HG02981 (cell line): ENCODE measurements around the gene MTA1.
A peak's percentile ranks its signal among the peaks of the same experiment; 100 is the strongest.

Experiments
- ATAC-seq: cut with Tn5 transposase; IDR thresholded peaks from one replicate; pipeline ENCODE4 v1.9.1; 2021; ENCODE audit warnings: mild to moderate bottlenecking, moderate library complexity; ENCODE audit not compliant: unreplicated experiment

MTA1 gene

GRCh38 chr14:105419195-105420091, at the start of gene MTA1:
Gene MTA1 (plus strand): TSS chr14:105419827. CDS start chr14:105420036, 209 bp downstream.
- peak; percentile 49 for ATAC-seq

DNA sequence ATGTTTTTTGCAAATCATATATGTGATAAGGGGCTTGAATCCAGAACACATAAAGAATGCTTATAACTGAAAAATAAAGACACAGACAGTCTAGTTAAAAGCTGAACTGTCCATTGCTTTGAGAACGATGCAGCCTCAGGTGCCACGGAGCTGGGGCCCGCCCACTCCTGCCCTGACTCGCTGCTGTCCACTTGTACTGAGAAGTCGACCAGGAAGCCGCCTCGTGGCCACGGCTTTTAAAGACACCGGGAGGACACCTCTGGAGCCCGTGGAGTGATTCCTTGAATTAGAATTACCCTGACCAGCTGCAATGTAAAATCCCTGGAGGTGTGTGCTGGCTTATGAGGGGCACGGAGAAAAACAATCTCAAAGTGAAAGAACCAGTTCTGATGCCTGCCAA, 45.2 kb upstream of the MTA1 start:
- ATAC-seq = no peak

- no peak for ATAC-seq
These were observed 44.0 kb upstream of the MTA1 start for GRCh38 chr14:105375635-105376057.

GRCh38 chr14:105376521-105377440, 42.8 kb upstream of the MTA1 start:
- ATAC-seq = no peak

- no peak for ATAC-seq
These were observed 42.0 kb upstream of the MTA1 start for GRCh38 chr14:105377555-105378182.

GRCh38 chr14:105378199-105378598, 41.4 kb upstream of the MTA1 start:
- ATAC-seq = no peak

DNA sequence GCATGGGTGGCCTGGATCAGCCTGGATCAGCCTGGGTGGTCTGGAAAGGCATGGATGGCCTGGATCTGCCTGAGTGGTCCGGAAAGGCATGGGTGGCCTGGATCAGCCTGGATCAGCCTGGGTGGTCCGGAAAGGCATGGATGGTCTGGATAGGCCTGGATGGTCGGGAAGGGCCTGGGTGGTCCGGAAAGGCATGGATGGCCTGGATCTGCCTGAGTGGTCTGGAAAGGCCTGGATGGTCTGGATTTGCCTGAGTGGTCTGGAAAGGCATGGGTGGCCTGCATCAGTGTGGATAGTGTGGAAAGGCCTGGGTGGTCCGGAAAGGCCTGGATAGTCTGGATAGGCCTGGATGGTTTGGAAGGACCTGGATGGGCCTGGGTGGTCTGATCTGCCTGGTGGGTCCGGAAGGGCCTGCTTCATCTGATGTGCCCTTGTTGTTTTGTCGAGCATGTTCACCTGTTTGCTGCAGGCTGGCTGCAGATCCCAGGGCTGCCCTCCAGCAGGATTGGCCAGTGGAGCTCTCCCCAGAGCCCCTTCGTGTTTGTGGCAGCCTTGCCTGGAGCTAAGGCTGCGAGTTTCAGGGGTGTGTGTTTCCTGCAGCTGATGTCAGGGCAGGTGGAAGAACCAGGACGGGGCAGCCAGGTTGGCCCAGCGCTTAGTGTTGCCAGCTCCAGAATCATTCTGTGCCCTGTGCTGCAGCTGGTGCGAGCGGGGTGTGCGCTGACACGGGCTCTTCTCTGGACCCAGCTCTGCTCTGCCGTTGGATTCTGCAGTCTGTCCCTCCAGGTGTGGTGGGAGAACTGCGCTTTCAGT, 40.5 kb upstream of the MTA1 start:
- ATAC-seq = no peak

DNA sequence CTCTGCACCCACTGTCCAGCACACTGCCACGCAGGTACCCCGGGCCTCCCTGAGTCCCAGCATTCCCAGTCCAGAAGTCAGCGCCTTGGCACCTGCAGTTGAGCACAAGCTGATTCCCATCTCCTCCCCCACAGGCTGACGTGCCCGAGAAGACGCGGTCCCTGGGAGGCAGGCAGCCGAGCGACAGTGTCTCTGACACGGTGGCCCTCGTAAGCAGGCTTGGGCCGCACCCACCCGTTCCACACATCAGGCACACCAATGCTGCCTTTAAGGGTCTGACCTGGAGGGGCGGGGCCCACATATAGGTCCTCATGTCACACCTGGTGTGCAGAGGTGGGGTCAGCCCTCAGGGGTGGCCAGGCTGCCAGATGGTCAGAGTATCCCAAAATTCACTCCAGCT, 39.7 kb upstream of the MTA1 start:
- no peak for ATAC-seq

- ATAC-seq = no peak
These were observed 38.9 kb upstream of the MTA1 start for GRCh38 chr14:105380756-105381155.

- ATAC-seq = no peak
These were observed 37.9 kb upstream of the MTA1 start for GRCh38 chr14:105381446-105382342.

DNA sequence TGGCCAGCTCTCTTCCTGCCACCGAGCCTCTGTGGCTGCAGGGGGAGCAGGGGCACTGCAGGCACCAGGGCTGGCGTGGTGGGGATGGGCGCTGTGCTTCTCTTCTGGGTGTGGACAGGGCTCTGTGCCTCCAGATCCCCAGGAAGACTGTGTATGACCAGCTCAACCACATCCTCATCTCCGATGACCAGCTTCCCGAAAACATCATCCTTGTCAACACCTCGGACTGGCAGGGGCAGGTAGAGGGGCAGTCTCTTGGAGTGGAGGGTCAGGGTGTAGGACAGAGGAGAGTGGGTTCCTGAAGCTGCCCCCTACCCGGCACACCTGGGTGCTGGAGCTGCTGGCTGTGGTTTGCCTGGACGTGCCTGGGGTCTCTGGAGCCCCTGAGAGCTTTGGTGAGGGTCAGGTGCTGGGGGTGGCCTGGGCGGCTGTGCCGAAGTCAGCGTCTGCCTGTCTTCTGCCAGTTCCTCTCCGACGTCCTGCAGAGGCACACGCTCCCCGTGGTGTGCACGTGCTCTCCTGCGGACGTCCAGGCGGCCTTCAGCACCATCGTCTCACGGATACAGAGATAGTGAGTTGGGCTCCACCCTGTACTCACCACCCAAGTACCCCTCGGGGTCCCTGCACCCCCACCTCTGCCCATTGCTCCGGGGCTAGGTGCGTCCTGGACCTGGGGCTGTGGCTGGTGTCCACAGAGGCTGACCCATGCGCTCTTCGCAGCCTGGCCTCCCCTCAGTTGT, 37.1 kb upstream of the MTA1 start:
- ATAC-seq = no peak

- no peak for ATAC-seq
These were observed 36.4 kb upstream of the MTA1 start for GRCh38 chr14:105383083-105383730.

GRCh38 chr14:105384041-105384557, 35.5 kb upstream of the MTA1 start:
- no peak for ATAC-seq

DNA sequence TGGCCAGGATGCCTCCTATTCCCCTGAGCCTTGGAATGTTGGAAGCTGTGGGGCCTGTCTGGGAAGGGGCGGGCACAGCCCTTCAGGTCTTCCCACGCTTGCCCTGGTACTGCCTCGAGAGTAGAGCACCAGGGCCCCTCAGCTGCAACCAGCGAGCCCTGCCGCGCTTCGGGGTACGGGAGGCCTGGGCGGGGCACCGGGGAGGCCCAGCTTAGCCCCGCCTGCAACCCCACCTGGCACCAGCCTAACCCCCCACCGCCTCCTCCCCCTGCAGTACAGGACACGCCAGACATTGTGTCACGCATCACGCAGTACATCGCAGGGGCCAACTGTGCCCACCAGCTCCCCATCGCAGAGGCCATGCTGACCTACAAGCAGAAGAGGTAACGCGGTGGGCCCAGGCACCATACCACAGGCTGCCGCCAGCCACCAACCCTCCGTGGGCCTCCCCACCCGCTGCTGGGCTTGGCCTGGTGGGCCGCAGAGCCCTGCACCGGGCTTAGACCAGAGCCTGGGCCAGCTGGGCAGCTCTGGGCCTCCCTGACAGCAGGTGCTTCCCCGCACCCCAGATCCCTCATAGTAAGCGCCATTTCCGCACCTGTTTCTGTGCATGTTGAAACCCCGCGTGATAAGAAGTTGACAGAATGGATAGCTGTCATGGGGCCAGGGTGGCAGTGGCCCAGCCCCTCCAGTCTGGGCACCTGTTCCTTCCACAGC, 34.9 kb upstream of the MTA1 start:
- no peak for ATAC-seq

DNA sequence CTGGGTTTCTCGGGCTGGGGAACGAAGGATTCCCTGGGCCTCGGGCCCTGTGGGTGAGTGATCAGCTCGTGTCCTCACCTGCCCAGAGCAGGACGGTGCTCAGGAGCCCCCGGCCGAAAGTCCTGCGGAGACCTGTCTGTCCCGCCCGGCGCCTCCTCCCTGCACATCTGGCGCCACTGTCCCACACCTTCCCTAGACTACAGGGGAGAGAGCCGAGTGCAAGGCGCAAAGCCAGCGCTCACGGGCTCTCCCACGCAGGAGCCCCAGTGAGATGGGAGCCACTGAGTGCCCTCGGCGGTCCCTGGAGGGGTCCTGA, 34.3 kb upstream of the MTA1 start:
- ATAC-seq = no peak

- no peak for ATAC-seq
These were observed 33.8 kb upstream of the MTA1 start for GRCh38 chr14:105385698-105386365.
